Medulla oblongata (tissue), 1 donor: ENCODE results near the gene UNC93B1.
"Not testable (repeated sequence)": the region's sequence is repeated elsewhere in the genome, so short reads cannot be mapped to it uniquely, and the experiment has no call there.

Experiments used
- DNase-seq: peaks from one replicate; pipeline ENCODE4 v3.0.0-alpha.2; 2015; ENCODE audit errors: extremely low spot score

UNC93B1 gene

GRCh38 chr11:67943406-67943805, 60.5 kb downstream of the UNC93B1 start:
- not testable (repeated sequence) for DNase-seq
